ENCODE data around the gene CHSY1. TPM values are rescaled to one million over a fixed set of nuclear protein-coding genes. Genes with fewer than 3 reads are reported as not detected.

The CHSY1 gene
- total RNA-seq, 1 donor from 2014 or later: 28.0 TPM

GRCh38 chr15:101193806-101194545 is 57.9 kb downstream of the CHSY1 start:
- TF ChIP-seq POLR2A (IDR thresholded peaks at IDR 0.05): no peak
- no peak for TF ChIP-seq POLR2AphosphoS5 (IDR thresholded peaks at IDR 0.05; ENCODE audit: insufficient read depth in 1 of 2, low read depth in 1 of 2)
- TF ChIP-seq, protein P1, sequence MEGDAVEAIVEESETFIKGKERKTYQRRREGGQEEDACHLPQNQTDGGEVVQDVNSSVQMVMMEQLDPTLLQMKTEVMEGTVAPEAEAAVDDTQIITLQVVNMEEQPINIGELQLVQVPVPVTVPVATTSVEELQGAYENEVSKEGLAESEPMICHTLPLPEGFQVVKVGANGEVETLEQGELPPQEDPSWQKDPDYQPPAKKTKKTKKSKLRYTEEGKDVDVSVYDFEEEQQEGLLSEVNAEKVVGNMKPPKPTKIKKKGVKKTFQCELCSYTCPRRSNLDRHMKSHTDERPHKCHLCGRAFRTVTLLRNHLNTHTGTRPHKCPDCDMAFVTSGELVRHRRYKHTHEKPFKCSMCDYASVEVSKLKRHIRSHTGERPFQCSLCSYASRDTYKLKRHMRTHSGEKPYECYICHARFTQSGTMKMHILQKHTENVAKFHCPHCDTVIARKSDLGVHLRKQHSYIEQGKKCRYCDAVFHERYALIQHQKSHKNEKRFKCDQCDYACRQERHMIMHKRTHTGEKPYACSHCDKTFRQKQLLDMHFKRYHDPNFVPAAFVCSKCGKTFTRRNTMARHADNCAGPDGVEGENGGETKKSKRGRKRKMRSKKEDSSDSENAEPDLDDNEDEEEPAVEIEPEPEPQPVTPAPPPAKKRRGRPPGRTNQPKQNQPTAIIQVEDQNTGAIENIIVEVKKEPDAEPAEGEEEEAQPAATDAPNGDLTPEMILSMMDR (IDR thresholded peaks at IDR 0.05): no peak
- Histone ChIP-seq H3K27ac (peak overlapping the region; percentile 77), H3K27me3 (no peaks in the 10 kb centered on the region), H3K4me1 (peaks cover 80% of the 10 kb centered on the region), H3K9me3 (no peaks in the 10 kb centered on the region), H3K4me3 (peak overlapping the region; percentile 8 to 28), H3K36me3 (no peaks in the 10 kb centered on the region)
- DNase-seq (ENCODE audit: extremely low spot score in 2 of 2): no peak
- intact Hi-C loops (cut with DNase I): loop anchor here (10.0 kb wide), 1 partner anchor 51 kb away; no protein-coding TSS in a partner anchor

- Histone ChIP-seq H3K4me3 (peak overlapping the region; percentile 8 to 28), H3K27ac (peak overlapping the region; percentile 77), H3K27me3 (no peaks in the 10 kb centered on the region), H3K36me3 (no peaks in the 10 kb centered on the region), H3K9me3 (no peaks in the 10 kb centered on the region), H3K4me1 (peaks cover 80% of the 10 kb centered on the region)
- TF ChIP-seq, protein P1 (IDR thresholded peaks at IDR 0.05): no peak
- TF ChIP-seq POLR2A (IDR thresholded peaks at IDR 0.05) (no peak), POLR2AphosphoS5 (IDR thresholded peaks at IDR 0.05; ENCODE audit: insufficient read depth in 1 of 2, low read depth in 1 of 2) (peak in 1 of 2 donors; percentile 58)
- DNase-seq (ENCODE audit: extremely low spot score in 2 of 2): peak in 1 of 2 donors; percentile 89
- intact Hi-C loops (cut with DNase I): loop anchor here (10.0 kb wide), 1 partner anchor 52 kb away; no protein-coding TSS in a partner anchor
These were observed 58.7 kb downstream of the CHSY1 start for GRCh38 chr15:101193120-101193644.

DNA sequence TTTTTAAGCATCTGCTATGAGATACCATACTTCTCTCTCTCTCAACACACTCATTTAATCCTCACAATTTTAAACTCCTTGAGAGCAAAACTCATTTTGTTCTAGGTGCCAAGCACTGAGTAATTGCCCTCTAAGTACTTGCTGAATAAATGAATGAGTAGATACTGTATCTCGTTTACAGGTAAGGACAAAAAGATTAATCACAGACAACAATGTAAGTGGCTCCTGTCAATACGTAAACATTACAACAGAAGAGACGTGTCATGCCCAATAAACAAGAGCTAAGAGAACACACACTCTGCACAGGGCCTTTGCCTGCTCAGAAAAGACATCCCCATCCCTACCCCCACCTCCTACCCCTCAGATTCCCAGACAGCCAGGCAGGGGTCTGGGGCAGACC is 59.8 kb downstream of the CHSY1 start:
- H3K4me3 ChIP-seq: no peak overlapping the region
- no peaks in the 10 kb centered on the region for H3K9me3 ChIP-seq
- TF ChIP-seq POLR2AphosphoS5 (IDR thresholded peaks at IDR 0.05; ENCODE audit: insufficient read depth in 1 of 2, low read depth in 1 of 2): no peak
- TF ChIP-seq, protein P1 (IDR thresholded peaks at IDR 0.05): no peak
- no peak for TF ChIP-seq POLR2A (IDR thresholded peaks at IDR 0.05)
- no peak for DNase-seq (ENCODE audit: extremely low spot score in 2 of 2)
- intact Hi-C loops (cut with DNase I): loop anchor here (10.0 kb wide), 1 partner anchor 53 kb away; no protein-coding TSS in a partner anchor
- H3K4me1 ChIP-seq: peaks cover 85% of the 10 kb centered on the region
- no peaks in the 10 kb centered on the region for H3K27me3 ChIP-seq
- H3K27ac ChIP-seq: peak overlapping the region; percentile 77
- no peaks in the 10 kb centered on the region for H3K36me3 ChIP-seq

DNA sequence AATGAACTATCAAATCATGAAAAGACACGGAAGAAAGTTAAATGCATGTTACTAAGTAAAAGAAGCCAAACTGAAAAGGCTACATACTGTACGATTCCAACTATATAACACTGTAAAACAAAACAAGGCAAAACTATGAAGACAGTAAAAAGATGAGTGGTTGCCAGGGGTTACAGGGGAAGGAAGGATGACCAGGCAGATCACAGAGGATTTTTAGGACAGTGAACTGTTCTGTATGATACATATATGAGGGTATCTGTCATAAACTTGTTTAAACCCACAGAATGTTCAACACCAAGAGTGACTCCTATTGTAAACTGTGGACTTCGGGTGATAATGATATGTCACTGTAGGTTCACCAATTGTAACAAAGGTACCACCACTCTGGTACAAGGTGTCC is 60.6 kb downstream of the CHSY1 start:
- TF ChIP-seq POLR2A (IDR thresholded peaks at IDR 0.05): no peak
- TF ChIP-seq, protein P1 (IDR thresholded peaks at IDR 0.05): no peak
- no peak for TF ChIP-seq POLR2AphosphoS5 (IDR thresholded peaks at IDR 0.05; ENCODE audit: insufficient read depth in 1 of 2, low read depth in 1 of 2)
- H3K9me3 ChIP-seq: no peaks in the 10 kb centered on the region
- no peaks in the 10 kb centered on the region for H3K27me3 ChIP-seq
- H3K36me3 ChIP-seq: no peaks in the 10 kb centered on the region
- no peak overlapping the region for H3K4me3 ChIP-seq
- intact Hi-C loops (cut with DNase I): loop anchor here (10.0 kb wide), 1 partner anchor 54 kb away; no protein-coding TSS in a partner anchor
- no peak overlapping the region for H3K27ac ChIP-seq
- no peak for DNase-seq (ENCODE audit: extremely low spot score in 2 of 2)
- peaks cover 93% of the 10 kb centered on the region for H3K4me1 ChIP-seq
